ENCODE measurements around the gene TBC1D16. TPM values are rescaled to one million over a fixed set of nuclear protein-coding genes. Genes with fewer than 3 reads are reported as not detected.
A peak's percentile ranks its signal among the peaks of the same experiment; 100 is the strongest.

The TBC1D16 gene
- total RNA-seq, 4 donors from 2014 or later = 6.4 to 20.2 (median 11.5) TPM

DNA sequence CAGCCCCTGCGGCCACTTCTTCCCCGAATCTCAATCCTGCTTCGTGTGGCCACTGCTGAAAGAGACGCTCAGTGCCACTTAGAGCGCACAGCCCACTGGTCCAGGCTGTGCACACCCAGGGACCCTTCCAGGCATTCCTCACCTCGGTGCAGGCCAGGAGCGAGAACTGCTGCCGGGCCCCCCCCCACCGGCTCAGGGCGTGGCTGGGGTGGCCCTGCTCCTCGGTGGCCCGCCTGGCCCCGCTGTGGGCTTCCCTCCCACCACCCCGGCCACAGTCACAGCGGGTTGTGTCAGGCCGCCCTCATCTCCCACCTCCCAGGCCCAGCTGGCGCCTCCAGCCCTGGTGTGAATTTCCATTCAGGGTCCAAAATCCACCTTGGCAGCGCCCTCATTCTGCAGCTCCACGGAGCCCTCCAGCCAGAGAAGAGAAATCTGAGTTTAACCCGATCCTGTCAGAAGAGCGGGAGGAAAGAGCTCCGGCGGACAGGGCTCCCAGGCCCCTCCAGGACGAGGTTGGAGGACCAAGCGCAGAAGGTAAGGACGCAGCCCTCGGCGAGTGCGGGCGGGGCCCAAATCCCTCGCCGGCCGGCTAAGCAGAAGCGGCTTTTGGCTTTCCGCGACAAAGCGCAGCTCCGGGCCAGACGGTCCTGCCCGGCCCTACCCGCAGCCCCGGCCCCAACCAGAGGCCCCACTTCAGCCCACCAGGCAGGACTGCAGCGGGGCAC lies 12.0 kb downstream of the TBC1D16 start:
- no peaks in the 10 kb centered on the region for H3K9me3 ChIP-seq
- peak overlapping the region in 1 of 4 donors; percentile 7 for H3K27ac ChIP-seq
- TF ChIP-seq, protein P1, sequence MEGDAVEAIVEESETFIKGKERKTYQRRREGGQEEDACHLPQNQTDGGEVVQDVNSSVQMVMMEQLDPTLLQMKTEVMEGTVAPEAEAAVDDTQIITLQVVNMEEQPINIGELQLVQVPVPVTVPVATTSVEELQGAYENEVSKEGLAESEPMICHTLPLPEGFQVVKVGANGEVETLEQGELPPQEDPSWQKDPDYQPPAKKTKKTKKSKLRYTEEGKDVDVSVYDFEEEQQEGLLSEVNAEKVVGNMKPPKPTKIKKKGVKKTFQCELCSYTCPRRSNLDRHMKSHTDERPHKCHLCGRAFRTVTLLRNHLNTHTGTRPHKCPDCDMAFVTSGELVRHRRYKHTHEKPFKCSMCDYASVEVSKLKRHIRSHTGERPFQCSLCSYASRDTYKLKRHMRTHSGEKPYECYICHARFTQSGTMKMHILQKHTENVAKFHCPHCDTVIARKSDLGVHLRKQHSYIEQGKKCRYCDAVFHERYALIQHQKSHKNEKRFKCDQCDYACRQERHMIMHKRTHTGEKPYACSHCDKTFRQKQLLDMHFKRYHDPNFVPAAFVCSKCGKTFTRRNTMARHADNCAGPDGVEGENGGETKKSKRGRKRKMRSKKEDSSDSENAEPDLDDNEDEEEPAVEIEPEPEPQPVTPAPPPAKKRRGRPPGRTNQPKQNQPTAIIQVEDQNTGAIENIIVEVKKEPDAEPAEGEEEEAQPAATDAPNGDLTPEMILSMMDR (IDR thresholded peaks at IDR 0.05) = no peak
- TF ChIP-seq POLR2A (IDR thresholded peaks at IDR 0.05) = no peak
- no peak for DNase-seq
- 49 to 85% methylated on average over 6 to 13 of the region's 43 CpGs for WGBS, 2 donors
- H3K4me3 ChIP-seq = peak overlapping the region in 1 of 4 donors; percentile 35
- no peaks in the 10 kb centered on the region for H3K36me3 ChIP-seq
- H3K27me3 ChIP-seq = no peaks in the 10 kb centered on the region
- peaks cover 9 to 55% (median 12%) of the 10 kb centered on the region in 3 donors for H3K4me1 ChIP-seq
- intact Hi-C loops (cut with DNase I) = no loop called here

DNA sequence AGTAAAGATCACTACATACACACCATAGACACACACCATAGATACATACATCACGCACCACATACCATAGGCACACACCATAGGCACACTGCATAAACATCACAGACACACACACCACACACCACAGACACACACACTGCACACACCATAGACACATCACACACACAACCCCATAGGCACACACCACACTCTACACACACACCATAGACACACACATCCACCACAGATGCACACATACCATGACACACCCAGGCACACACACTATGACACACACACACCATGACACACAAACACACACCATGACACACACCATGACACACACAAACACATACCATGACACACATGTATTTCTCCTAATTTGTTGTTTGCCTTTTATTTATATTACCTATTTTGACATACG lies 14.1 kb downstream of the TBC1D16 start:
- 94% methylated on average over 2 of the region's 2 CpGs for WGBS, 2 donors
- TF ChIP-seq, protein P1 (IDR thresholded peaks at IDR 0.05) = no peak
- TF ChIP-seq POLR2A (IDR thresholded peaks at IDR 0.05) = no peak

DNA sequence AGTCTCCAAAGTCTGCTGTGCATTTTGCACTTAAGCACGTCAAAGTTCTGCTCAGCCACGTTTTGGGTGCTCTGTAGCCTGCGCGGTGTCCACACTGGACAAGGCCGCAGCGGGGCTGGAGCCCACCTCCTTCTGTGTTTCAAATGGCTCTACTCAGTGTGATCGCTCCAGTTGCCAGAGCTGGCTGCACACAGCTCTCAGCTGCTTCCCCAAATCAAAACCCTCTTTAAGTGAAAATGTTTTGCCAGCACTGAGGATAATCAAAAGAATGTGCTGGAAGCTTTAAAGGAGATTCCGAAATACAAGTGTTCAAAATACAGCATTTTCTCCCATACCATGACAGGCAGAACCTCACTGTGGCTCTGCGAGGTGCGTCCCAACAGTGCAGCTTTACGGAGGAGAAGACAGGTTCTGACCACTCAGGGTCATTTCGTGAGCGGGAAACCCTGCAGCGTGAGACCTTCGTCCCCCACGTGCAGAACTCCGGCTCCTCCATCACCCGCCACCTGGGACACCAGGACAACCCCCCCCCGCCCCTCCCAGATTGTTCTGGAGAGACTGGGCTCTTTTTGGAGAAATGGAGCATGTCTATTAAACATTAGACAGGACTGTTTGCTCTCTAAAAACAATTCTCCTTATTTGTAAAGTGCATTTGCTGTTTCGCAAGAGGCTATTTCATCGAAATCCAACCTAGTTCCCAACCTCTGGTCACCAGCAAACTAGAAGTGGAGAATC lies 16.6 kb downstream of the TBC1D16 start:
- Histone ChIP-seq H3K9me3 (no peaks in the 10 kb centered on the region), H3K27ac (no peak overlapping the region), H3K36me3 (no peaks in the 10 kb centered on the region), H3K4me1 (peaks cover 0 to 16% (median 0%) of the 10 kb centered on the region in 3 donors), H3K4me3 (no peak overlapping the region), H3K27me3 (no peaks in the 10 kb centered on the region)
- intact Hi-C loops (cut with DNase I) = no loop called here
- TF ChIP-seq, protein P1 (IDR thresholded peaks at IDR 0.05) = no peak
- TF ChIP-seq POLR2A (IDR thresholded peaks at IDR 0.05) = no peak
- WGBS, 2 donors = 80 to 90% methylated on average over 13 to 17 of the region's 21 CpGs
- no peak for DNase-seq

More for the DNA sequence above, 14.1 kb downstream of the TBC1D16 start:
- no peaks in the 10 kb centered on the region for H3K27me3 ChIP-seq
- H3K4me1 ChIP-seq = peaks cover 4 to 34% (median 4%) of the 10 kb centered on the region in 3 donors
- no peak for DNase-seq
- H3K9me3 ChIP-seq = no peaks in the 10 kb centered on the region
- H3K27ac ChIP-seq = no peak overlapping the region
- intact Hi-C loops (cut with DNase I) = no loop called here
- no peak overlapping the region for H3K4me3 ChIP-seq
- no peaks in the 10 kb centered on the region for H3K36me3 ChIP-seq

DNA sequence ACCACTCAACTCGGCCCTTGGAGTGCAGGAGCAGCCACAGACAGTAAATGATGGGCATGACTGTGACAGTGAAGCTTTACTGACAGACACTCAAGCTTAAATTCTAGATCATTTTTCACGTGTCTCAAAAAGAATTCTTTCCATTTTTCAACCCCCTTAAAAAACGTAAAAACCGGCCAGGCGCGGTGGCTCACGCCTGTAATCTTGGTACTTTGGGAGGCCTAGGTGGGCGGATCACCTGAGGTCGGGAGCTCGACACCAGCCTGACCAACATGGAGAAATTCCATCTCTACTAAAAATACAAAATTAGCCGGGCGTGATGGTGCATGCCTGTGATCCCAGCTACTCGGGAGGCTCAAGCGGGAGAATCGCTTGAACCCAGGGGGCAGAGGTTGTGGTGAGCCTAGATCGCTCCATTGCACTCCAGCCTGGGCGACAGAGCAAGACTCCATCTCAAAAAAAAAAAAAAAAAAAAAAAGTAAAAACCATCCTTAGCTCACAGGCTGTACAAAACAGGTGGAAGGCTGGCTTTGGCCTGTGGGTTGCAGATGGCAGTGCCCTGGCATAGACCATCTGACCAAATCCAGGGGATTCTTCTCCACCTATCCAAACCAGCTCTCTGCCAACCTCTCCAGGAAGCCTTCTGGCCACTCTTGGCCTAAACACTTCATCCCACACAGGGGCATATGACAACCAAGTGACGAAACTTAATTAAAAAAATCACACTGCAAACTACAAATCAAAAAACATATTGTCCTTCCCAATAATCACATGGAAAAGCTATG lies 18.3 kb downstream of the TBC1D16 start:
- intact Hi-C loops (cut with DNase I) = no loop called here
- no peak for TF ChIP-seq POLR2A (IDR thresholded peaks at IDR 0.05)
- TF ChIP-seq, protein P1 (IDR thresholded peaks at IDR 0.05) = no peak
- Histone ChIP-seq H3K4me3 (no peak overlapping the region), H3K27ac (no peak overlapping the region), H3K36me3 (peaks cover 0 to 14% (median 4%) of the 10 kb centered on the region in 3 donors), H3K27me3 (no peaks in the 10 kb centered on the region), H3K9me3 (no peaks in the 10 kb centered on the region), H3K4me1 (peaks cover 0 to 4% (median 0%) of the 10 kb centered on the region in 3 donors)
- no peak for DNase-seq
- WGBS, 2 donors = 85 to 86% methylated on average over 5 to 18 of the region's 18 CpGs

Measured in esophagus squamous epithelium (tissue), 5 donors.